Ovary (tissue), 3 donors: Measurements from ENCODE around the gene SYNCRIP.

Experiments used
- CTCF ChIP-seq, 3 donors: fragments of 450-650 bp in 2 of 3; fragments of 200-600 bp in 1 of 3; IDR thresholded peaks; one replicate each; pipeline versions ENCODE4 v1.5.1 to v1.8.0; 2016 to 2022; ENCODE audit warnings: antibody characterized with exemption in 3 of 3, mild to moderate bottlenecking in 1 of 3
- POLR2A ChIP-seq: fragments of 450-650 bp; IDR thresholded peaks from one replicate; pipeline ENCODE4 v1.6.1; 2017; ENCODE audit warnings: antibody characterized with exemption, mild to moderate bottlenecking, moderate library complexity
- donor health status: DM: no; HTN: no; CAD: no.

- no peak for TF ChIP-seq CTCF (IDR thresholded peaks at IDR 0.05)
- TF ChIP-seq POLR2A: no peak
Measured at GRCh38 chr6:85677234-85677956, 34.7 kb upstream of the SYNCRIP start.
